ENCODE data around the gene BRD7. TPM values are rescaled to one million over a fixed set of nuclear protein-coding genes. Genes with fewer than 3 reads are reported as not detected.

The BRD7 gene
- total and polyA plus RNA-seq, 2 of the 13 experiments (the other 11 are each of a cell fraction or from before 2014, with no cell fraction given) = 82.3 to 149 TPM

DNA sequence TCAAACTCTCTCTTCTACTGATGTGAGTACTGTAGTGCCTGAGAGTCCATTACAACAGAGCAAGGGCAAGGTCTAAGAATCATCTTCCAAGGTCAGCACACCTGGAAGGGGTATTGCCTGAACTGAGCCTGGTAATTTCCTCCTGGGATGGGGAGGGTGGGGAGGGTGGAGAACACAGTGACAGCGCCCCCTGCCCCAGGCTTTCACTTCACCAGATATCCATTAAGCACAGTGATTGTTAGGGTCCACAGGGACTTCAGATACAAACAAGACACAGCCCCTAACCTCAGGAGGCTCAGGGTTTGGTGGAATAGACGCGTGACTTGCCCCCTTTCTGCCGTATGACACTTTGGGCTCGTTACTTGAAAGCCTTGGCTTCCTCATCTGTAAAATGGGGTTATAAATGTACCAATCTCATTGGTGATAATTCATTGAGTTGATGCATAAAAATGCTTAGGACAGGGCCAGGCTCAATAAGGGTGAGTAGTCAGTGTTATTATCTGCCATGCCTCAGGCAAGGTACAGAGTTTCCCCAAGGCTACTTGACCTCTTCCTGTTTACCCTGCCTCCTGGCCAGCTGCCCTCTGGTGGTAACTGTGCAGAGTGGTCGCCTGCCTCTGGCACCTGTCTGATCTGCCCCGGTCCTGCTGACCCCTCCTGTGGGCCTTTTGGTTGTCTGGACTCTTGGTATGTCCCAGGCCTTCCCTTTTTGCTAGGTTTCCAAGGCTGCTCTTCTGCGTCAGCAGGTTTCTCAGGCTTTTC is 13.1 kb upstream of the BRD7 start (continued):
- TF ChIP-seq, protein P1, sequence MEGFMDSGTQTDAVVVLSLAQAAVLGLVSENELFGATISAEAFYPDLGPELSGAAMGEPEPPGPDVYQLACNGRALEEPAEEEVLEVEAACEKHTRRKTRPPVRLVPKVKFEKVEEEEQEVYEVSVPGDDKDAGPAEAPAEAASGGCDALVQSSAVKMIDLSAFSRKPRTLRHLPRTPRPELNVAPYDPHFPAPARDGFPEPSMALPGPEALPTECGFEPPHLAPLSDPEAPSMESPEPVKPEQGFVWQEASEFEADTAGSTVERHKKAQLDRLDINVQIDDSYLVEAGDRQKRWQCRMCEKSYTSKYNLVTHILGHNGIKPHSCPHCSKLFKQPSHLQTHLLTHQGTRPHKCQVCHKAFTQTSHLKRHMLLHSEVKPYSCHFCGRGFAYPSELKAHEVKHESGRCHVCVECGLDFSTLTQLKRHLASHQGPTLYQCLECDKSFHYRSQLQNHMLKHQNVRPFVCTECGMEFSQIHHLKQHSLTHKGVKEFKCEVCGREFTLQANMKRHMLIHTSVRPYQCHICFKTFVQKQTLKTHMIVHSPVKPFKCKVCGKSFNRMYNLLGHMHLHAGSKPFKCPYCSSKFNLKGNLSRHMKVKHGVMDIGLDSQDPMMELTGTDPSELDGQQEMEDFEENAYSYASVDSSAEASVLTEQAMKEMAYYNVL (CRISPR knock-in tag; IDR thresholded peaks at IDR 0.05; ENCODE audit: borderline replicate concordance) = no peak
- TF ChIP-seq, protein P2, sequence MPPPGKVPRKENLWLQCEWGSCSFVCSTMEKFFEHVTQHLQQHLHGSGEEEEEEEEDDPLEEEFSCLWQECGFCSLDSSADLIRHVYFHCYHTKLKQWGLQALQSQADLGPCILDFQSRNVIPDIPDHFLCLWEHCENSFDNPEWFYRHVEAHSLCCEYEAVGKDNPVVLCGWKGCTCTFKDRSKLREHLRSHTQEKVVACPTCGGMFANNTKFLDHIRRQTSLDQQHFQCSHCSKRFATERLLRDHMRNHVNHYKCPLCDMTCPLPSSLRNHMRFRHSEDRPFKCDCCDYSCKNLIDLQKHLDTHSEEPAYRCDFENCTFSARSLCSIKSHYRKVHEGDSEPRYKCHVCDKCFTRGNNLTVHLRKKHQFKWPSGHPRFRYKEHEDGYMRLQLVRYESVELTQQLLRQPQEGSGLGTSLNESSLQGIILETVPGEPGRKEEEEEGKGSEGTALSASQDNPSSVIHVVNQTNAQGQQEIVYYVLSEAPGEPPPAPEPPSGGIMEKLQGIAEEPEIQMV (CRISPR knock-in tag; IDR thresholded peaks at IDR 0.05; ENCODE audit: low read depth) = no peak
- TF ChIP-seq UBTF (CRISPR knock-in tag; IDR thresholded peaks at IDR 0.05) = no peak
- TF ChIP-seq GABPB1 (CRISPR knock-in tag; IDR thresholded peaks at IDR 0.05) = peak; percentile 48
- TF ChIP-seq ZZZ3 (CRISPR knock-in tag; IDR thresholded peaks at IDR 0.05; ENCODE audit: borderline replicate concordance) = no peak
- no peak for TF ChIP-seq JDP2 (CRISPR knock-in tag; IDR thresholded peaks at IDR 0.05; ENCODE audit: borderline replicate concordance)
- no peak for TF ChIP-seq NRL (CRISPR knock-in tag; IDR thresholded peaks at IDR 0.05; ENCODE audit: borderline replicate concordance)
- TF ChIP-seq ZSCAN29 (CRISPR knock-in tag; conservative IDR thresholded peaks at IDR 0.05) = no peak
- no peak for TF ChIP-seq RBAK (CRISPR knock-in tag; IDR thresholded peaks at IDR 0.05)
- no peak for TF ChIP-seq NFE2L1 (CRISPR knock-in tag; IDR thresholded peaks at IDR 0.05; ENCODE audit: borderline replicate concordance)
- TF ChIP-seq ZNF441 (CRISPR knock-in tag; IDR thresholded peaks at IDR 0.05; ENCODE audit: borderline replicate concordance) = no peak
- 0 out of 2 replicates have a peak, but pooled peaks have one; percentile 41 for TF ChIP-seq ZNF644 (CRISPR knock-in tag; IDR thresholded peaks at IDR 0.05; ENCODE audit: low read depth)
- TF ChIP-seq TBL1XR1 (IDR thresholded peaks at IDR 0.05; ENCODE audit: borderline replicate concordance, low read length, partially characterized antibody) = no peak
- peak; percentile 63; the same call in 1 of the 2 replicates for TF ChIP-seq SAP130 (CRISPR knock-in tag; IDR thresholded peaks at IDR 0.05; ENCODE audit: low read depth)
- TF ChIP-seq SIN3B (IDR thresholded peaks at IDR 0.05; ENCODE audit: low read length) = no peak
- peak; percentile 79; the same call in 1 of the 2 replicates for TF ChIP-seq ETV5 (CRISPR knock-in tag; IDR thresholded peaks at IDR 0.05; ENCODE audit: borderline replicate concordance)
- TF ChIP-seq, protein P3, sequence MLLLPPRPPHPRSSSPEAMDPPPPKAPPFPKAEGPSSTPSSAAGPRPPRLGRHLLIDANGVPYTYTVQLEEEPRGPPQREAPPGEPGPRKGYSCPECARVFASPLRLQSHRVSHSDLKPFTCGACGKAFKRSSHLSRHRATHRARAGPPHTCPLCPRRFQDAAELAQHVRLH (CRISPR knock-in tag; IDR thresholded peaks at IDR 0.05; ENCODE audit: borderline replicate concordance, low read depth) = peak; percentile 76; the same call in 1 of the 2 replicates
- no peak for TF ChIP-seq ZNF292 (CRISPR knock-in tag; IDR thresholded peaks at IDR 0.05; ENCODE audit: borderline replicate concordance, low read depth)
- TF ChIP-seq, protein P4, sequence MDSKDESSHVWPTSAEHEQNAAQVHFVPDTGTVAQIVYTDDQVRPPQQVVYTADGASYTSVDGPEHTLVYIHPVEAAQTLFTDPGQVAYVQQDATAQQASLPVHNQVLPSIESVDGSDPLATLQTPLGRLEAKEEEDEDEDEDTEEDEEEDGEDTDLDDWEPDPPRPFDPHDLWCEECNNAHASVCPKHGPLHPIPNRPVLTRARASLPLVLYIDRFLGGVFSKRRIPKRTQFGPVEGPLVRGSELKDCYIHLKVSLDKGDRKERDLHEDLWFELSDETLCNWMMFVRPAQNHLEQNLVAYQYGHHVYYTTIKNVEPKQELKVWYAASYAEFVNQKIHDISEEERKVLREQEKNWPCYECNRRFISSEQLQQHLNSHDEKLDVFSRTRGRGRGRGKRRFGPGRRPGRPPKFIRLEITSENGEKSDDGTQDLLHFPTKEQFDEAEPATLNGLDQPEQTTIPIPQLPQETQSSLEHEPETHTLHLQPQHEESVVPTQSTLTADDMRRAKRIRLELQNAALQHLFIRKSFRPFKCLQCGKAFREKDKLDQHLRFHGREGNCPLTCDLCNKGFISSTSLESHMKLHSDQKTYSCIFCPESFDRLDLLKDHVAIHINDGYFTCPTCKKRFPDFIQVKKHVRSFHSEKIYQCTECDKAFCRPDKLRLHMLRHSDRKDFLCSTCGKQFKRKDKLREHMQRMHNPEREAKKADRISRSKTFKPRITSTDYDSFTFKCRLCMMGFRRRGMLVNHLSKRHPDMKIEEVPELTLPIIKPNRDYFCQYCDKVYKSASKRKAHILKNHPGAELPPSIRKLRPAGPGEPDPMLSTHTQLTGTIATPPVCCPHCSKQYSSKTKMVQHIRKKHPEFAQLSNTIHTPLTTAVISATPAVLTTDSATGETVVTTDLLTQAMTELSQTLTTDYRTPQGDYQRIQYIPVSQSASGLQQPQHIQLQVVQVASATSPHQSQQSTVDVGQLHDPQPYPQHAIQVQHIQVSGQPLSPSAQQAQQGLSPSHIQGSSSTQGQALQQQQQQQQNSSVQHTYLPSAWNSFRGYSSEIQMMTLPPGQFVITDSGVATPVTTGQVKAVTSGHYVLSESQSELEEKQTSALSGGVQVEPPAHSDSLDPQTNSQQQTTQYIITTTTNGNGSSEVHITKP (CRISPR knock-in tag; IDR thresholded peaks at IDR 0.05; ENCODE audit: low read depth) = peak; percentile 22; the same call in 1 of the 2 replicates

Data from HepG2 (cell line).